IMR-90 (cell line): ENCODE data around the gene AKR1C4.
"Not testable (repeated sequence)": the region's sequence is repeated elsewhere in the genome, so short reads cannot be mapped to it uniquely, and the experiment has no call there.

Source experiments
- POLR2A ChIP-seq: IDR thresholded peaks from 2 replicates; pipeline ENCODE4 v1.6.1; 2012; ENCODE audit warnings: mild to moderate bottlenecking, low read depth, low read length
- RAD21 ChIP-seq: IDR thresholded peaks from 2 replicates; pipeline ENCODE4 v1.6.1; 2012; ENCODE audit warnings: low read length, improper control_type of control experiment
- TF ChIP-seq, protein P1 (sequence below): conservative IDR thresholded peaks from 2 replicates; pipeline ENCODE4 v1.5.1; 2012; ENCODE audit warnings: mild to moderate bottlenecking, low read depth, low read length, improper control_type of control experiment

DNA sequence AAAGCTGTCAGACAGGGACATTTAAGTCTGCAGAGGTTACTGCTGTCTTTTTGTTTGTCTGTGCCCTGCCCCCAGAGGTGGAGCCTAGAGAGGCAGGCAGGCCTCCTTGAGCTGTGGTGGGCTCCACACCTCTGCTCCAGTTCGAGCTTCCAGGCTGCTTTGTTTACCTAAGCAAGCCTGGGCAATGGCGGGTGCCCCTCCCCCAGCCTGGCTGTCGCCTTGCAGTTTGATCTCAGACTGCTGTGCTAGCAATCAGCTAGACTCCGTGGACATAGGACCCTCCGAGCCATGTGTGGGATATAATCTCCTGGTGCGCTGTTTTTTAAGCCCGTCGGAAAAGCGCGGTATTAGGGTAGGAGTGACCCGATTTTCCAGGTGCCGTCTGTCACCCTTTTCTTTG, 16.1 kb upstream of the AKR1C4 start:
- TF ChIP-seq, protein P1, sequence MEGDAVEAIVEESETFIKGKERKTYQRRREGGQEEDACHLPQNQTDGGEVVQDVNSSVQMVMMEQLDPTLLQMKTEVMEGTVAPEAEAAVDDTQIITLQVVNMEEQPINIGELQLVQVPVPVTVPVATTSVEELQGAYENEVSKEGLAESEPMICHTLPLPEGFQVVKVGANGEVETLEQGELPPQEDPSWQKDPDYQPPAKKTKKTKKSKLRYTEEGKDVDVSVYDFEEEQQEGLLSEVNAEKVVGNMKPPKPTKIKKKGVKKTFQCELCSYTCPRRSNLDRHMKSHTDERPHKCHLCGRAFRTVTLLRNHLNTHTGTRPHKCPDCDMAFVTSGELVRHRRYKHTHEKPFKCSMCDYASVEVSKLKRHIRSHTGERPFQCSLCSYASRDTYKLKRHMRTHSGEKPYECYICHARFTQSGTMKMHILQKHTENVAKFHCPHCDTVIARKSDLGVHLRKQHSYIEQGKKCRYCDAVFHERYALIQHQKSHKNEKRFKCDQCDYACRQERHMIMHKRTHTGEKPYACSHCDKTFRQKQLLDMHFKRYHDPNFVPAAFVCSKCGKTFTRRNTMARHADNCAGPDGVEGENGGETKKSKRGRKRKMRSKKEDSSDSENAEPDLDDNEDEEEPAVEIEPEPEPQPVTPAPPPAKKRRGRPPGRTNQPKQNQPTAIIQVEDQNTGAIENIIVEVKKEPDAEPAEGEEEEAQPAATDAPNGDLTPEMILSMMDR: not testable (repeated sequence)
- not testable (repeated sequence) for TF ChIP-seq RAD21, POLR2A
